HG03045 (cell line): ENCODE data around the gene RNF207.
A peak's percentile ranks its signal among the peaks of the same experiment; 100 is the strongest.
"Not testable (repeated sequence)": the region's sequence is repeated elsewhere in the genome, so short reads cannot be mapped to it uniquely, and the experiment has no call there.

Experiments
- ATAC-seq: cut with Tn5 transposase; IDR thresholded peaks from one replicate; pipeline ENCODE4 v1.9.1; 2021; ENCODE audit warnings: mild to moderate bottlenecking, moderate library complexity; ENCODE audit not compliant: unreplicated experiment

RNF207 gene

DNA sequence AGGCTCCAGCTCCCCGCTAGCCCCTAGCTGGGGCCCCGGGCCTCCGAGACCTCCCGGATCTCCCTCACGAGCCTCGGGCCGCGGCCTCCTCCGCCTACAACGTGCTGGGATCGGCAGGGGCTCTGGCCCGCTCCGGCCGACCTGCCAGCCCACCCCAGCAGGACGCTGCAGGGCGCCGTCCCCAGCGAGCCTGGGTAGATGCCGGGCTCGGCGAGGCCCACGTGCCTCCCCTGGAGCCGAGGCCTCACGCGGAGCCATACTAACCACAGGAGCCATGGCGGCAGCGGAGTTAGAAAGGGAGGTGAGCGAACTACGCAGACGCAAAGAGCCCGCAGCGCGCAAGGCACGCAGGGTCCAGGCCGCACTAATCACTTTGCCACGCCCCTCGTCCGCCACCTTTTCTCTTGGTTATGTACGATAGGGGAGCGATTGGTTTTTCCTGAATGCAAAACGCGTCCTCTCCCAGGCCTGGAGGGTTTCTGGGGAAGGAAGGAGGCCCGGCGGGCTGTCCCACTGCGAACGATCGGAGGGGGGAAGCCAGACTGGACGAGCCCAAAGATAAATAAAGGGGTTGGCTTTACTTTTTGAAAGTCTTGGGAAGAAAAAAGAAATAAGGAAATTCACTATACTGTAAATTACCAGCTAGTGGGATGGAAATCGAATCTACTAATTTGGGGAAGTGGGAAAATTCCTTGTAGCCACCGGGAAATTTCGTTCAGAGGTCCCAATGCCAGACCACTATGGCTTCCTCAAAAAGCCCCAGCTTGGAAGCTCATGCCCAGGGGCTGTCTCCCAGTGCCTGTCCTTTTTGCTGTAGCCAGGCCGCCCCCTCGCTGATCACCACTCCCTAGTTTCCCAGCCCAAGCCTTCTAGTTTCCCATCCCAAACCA is 6.4 kb upstream of the RNF207 start, which contains the start of gene RPL22:
RPL22 (minus strand) TSS at position 298 of the 890 bp plus-strand sequence; CDS start at position 276, 22 bp downstream.
- ATAC-seq: peak; percentile 92

DNA sequence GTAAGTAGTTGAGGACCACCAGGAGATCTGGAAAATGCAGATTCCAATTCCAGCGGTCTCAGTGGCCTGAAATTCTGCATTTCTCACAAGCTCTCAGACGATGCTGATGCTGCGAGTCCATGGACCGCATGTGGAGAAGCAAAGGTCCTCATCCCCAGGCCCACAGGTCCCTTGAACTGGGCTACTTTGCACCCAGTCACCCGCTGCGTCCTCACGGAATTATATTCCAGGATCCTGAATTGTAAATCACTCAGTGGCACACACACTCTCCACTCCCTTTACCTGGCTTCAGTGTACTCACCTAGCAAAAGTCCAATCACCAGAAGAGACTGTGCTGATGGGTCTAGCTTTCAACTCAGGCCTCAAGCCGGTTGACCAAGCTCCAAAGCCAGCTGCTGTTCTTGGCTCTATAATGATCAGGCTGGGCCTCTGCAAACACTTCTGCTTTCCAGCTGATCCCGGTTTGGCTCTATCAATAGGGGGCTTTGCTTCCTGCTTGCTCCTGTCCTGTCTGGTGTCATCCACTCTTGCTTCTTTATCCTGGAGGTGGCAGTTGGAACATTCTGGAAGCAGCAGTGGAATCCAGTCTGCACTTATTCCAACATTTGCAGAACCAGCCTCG is 5.6 kb upstream of the RNF207 start:
- ATAC-seq: no peak

- no peak for ATAC-seq
Measured at GRCh38 chr1:6202256-6202655, 3.7 kb upstream of the RNF207 start.

GRCh38 chr1:6206520-6206855 is 569 bp downstream of the RNF207 start:
- ATAC-seq: peak; percentile 1

GRCh38 chr1:6207075-6207885 is 1.4 kb downstream of the RNF207 start:
- no peak for ATAC-seq

DNA sequence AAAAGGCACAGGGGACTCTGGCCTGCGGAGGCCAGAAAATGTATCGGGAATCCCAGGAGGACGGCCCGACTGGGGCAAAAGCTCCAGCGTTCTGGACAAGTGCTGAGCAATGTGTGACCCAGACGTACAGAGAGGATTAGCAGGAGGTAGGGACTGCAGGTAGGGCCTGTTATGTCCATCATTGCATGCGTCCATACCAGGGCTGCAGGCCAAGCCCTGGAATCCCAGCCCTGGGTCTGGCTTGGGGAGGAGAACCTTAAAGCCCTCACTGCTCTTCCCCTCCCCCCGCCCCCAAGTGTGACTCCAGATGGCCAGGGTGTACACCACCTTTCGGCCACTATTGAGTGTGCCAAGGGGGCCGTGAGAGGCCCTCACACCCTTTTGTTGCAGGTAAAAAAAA is 2.0 kb downstream of the RNF207 start:
- ATAC-seq: no peak

GRCh38 chr1:6208723-6209660 is 3.1 kb downstream of the RNF207 start:
- no peak for ATAC-seq

- no peak for ATAC-seq
Measured at GRCh38 chr1:6209661-6210580, 4.0 kb downstream of the RNF207 start.

DNA sequence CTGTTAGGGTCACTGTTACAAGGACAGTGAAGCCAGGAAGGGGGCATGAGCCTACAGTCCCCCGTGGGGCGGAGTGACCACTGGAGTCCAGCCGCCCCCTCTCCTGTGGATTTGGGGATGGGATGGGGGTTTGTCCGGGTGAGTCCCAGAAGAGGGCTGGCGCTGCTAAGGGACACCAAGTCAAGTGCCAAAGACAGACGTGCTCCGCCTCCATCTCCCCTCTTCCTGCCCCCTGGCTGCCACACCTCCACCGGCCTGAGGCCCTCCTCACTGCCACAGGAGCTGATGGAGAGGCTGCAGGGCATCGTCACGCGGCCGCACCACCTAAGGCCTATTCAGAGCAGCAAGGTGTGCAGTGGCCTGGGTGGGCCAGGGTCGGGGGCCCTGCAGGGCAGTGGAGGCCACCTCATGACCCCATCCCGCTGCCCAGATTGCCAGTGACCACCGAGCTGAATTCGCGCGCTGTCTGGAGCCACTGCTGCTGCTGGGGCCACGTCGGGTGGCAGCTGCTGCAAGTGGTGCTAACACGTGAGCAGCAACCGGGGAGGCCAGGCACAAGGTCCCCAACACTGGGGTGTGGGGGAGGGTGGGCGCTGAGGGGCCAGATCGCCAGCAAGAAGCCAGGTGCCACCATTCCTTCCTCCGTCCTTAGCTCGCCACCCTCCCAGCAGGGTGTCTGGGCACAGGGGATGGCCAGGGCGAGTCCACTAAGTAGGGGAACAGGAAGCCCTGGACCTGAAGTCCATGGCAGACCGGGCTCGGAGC is 4.9 kb downstream of the RNF207 start:
- ATAC-seq: no peak

DNA sequence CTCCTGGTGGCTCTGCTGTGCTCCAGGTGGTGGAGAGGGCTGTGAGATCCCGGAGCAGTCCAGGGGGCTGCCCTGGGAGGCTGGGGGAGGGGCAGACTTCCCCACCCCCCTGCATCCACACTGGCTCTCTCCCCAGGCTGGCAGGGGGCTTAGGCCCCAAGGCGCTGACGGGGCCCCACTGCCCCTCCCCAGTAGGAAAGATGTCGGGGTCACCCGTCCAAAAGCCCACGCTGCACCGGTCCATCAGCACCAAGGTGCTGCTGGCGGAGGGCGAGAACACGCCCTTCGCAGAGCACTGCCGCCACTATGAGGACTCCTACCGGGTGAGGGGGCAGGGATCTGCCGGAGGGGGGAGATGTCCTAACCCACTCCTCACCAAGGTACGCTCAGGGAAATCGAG is 5.8 kb downstream of the RNF207 start:
- ATAC-seq: no peak

- no peak for ATAC-seq
Measured at GRCh38 chr1:6212193-6212959, 6.5 kb downstream of the RNF207 start.

GRCh38 chr1:6218375-6219164 is 12.7 kb downstream of the RNF207 start:
- no peak for ATAC-seq

DNA sequence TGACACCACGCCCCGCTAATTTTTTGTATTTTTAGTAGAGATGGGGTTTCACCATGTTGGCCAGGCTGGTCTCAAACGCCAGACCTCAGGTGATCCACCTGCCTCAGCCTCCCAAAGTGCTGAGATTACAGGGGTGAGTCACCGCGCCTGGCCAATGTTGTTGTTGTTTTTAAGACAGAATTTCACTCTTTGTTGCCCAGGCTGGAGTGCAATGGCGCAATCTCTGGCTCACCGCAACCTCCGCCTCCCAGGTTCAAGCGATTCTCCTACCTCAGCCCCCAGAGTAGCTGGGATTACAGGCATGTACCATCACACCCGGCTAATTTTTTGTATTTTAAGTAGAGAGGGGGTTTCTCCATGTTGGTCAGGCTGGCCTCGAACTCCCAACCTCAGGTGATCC is 13.7 kb downstream of the RNF207 start:
- ATAC-seq: not testable (repeated sequence)

DNA sequence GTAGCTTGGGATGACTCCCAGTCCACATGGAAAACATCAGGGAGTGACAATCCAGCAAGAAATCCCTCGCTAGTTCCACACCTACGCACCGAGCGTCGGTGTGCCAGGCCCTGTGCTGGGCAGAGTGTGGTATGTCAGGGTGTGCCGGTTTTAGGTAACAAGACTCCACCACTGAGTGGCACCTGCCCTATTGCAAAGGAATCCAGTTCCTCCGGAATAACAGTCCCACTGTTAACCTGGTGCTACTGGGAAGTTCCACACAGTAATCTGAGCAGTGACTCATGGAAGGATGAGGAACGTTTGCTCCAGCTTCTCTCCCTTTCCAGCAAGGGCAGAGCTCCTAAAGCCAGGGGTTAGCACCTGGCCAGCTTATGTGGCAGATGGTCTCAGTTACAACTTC is 14.3 kb downstream of the RNF207 start:
- ATAC-seq: no peak

DNA sequence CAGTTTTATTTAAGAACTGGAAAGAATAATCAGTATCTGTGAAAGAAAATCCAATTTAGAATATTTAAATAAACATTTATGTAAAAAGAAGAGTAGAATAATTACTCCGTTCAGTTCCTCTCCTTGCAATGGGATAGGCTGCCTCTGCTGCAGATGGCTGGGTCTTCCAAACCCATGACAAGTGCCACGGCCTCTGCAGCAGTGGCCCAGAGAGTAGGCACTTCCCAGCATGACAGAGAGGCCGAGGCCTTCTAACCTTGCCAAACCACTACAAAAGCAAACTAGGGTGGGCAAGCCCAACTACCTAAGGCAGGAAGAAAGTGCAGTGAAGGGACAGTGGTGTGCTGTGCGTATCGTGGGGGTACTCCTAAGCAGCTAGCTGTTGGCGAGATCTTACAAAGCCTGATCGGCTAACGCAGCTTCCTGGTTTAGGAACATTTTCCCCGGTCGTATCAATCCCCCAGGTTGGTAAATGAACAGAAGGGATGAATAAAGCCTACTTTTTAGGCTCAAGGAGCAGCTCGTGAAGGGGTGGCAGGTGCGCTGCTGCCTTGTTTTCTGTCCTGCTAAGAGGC is 15.4 kb downstream of the RNF207 start:
- no peak for ATAC-seq

DNA sequence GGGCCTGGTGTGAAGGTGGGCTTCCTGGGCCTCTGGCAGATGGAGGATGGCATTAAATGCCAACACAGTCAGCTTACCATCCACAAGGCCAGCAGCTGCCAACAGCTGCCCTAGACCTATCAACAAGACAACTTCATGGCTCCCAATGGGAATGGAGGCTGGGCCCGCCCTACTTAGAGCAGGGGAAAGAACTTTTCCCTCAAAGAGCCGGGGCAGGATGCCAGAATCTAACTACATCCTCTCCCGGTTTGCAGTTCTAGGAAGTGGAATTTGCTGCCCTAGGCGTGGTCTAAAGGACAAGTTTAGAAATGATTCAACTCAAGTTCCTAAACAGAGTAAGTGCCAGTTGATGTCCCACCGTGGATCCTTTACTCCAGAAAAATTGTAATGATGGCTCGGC is 16.7 kb downstream of the RNF207 start:
- no peak for ATAC-seq

DNA sequence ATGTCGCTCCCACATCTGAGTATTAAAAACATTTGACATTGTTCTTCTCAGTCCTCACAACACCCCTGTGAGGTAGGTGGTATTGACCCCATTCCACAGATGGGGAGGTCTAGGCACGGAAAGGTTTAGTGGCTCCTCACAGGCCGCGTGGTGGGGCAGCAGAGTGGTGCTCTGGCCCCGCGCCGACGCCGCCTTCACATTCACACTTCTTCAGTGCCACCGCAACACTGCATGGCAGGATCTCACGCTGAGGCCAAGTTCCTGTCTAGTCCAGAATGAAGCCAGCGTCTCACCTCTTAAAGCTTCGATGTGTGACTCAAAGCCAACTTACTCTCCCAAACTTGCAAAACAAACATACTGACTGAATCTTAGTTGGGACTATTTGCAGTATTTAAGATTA is 17.7 kb downstream of the RNF207 start:
- no peak for ATAC-seq
